Activated CD8-positive, alpha-beta T cell treated with anti-CD3 and anti-CD28 coated beads, Interleukin-2, amount 10 ng/mL, durations not matched to agents 7 days and 5 days (primary cell): ENCODE results near the gene SLC9A2. TPM values are rescaled to one million over a fixed set of nuclear protein-coding genes. Genes with fewer than 3 reads are reported as not detected.

Experiments used
- ATAC-seq: fragments of 150-1000 bp; cut with Tn5 transposase; one replicate; pipeline ENCODE4 v1.10.0; 2021; ENCODE audit warnings: moderate library complexity
- CTCF ChIA-PET: fragments of 350-600 bp; sonication (Branson Sonifier 250); formaldehyde crosslinking; loops from one replicate; lab custom pipeline; 2021; ENCODE audit warnings: antibody characterized with exemption; lab: Charles Lee
- POLR2A ChIA-PET: fragments of 350-600 bp; sonication (Branson Sonifier 250); formaldehyde crosslinking; loops from one replicate; lab custom pipeline; 2021; ENCODE audit warnings: antibody characterized with exemption; lab: Charles Lee
- DNase-seq: peaks from one replicate; pipeline ENCODE4 v3.0.0-alpha.2; 2020
- H3K27ac Mint-ChIP-seq: one replicate; pipeline ENCODE4 v1.8.0; 2021; ENCODE audit warnings: mild to moderate bottlenecking, mixed read lengths
- H3K27me3 Mint-ChIP-seq: one replicate; pipeline ENCODE4 v1.8.0; 2021; ENCODE audit warnings: low read depth, mixed read lengths
- H3K36me3 Mint-ChIP-seq: one replicate; pipeline ENCODE4 v1.8.0; 2021; ENCODE audit warnings: low read depth, mixed read lengths
- H3K4me1 Mint-ChIP-seq: one replicate; pipeline ENCODE4 v1.8.0; 2021; ENCODE audit warnings: low read depth, mixed read lengths
- H3K4me3 Mint-ChIP-seq: one replicate; pipeline ENCODE4 v1.8.0; 2021; ENCODE audit warnings: mild to moderate bottlenecking, mixed read lengths
- H3K9me3 Mint-ChIP-seq: one replicate; pipeline ENCODE4 v1.8.0; 2022; ENCODE audit warnings: mixed read lengths; ENCODE audit not compliant: insufficient read depth
- total RNA-seq, 2 experiments: library from RNA; stranded (reverse); gene quantifications; one replicate each; pipeline ENCODE4 v1.2.3, GENCODE V29; 2021

SLC9A2 gene
- total RNA-seq, 2 experiments from 2014 or later = not detected

- no peaks in the 10 kb centered on the region for H3K36me3 Mint-ChIP-seq
- DNase-seq (no peak), ATAC-seq (no peak)
- H3K9me3 Mint-ChIP-seq = no peaks in the 10 kb centered on the region
- ChIA-PET POLR2A (no interaction called here), CTCF (no interaction called here)
- H3K27me3 Mint-ChIP-seq = peaks cover 52% of the 10 kb centered on the region
- peaks cover 7% of the 10 kb centered on the region for H3K4me1 Mint-ChIP-seq
- H3K4me3 Mint-ChIP-seq = no peak overlapping the region
- H3K27ac Mint-ChIP-seq = no peak overlapping the region
Measured at GRCh38 chr2:102622646-102623045, 3.3 kb downstream of the SLC9A2 start.

- CTCF ChIA-PET = interaction anchor here (1.0 kb wide), 1 partner anchor 15 kb away, joined by 4 read pairs; no protein-coding TSS in a partner anchor
- Mint-ChIP-seq H3K36me3 (no peaks in the 10 kb centered on the region), H3K4me1 (no peaks in the 10 kb centered on the region), H3K27me3 (peaks cover 14% of the 10 kb centered on the region), H3K27ac (no peak overlapping the region), H3K4me3 (no peak overlapping the region), H3K9me3 (no peaks in the 10 kb centered on the region)
- ATAC-seq (no peak), DNase-seq (no peak)
- POLR2A ChIA-PET = no interaction called here
Measured at GRCh38 chr2:102630458-102630857, 11.1 kb downstream of the SLC9A2 start.

- POLR2A ChIA-PET = no interaction called here
- Mint-ChIP-seq H3K27ac (no peak overlapping the region), H3K27me3 (peaks cover 10% of the 10 kb centered on the region), H3K9me3 (no peaks in the 10 kb centered on the region), H3K4me3 (no peak overlapping the region), H3K4me1 (no peaks in the 10 kb centered on the region), H3K36me3 (no peaks in the 10 kb centered on the region)
- ATAC-seq (no peak), DNase-seq (no peak)
- CTCF ChIA-PET = interaction anchor here (1.5 kb wide), 1 partner anchor 17 kb away, joined by 5 read pairs; no protein-coding TSS in a partner anchor
Measured at GRCh38 chr2:102632380-102633175, 13.2 kb downstream of the SLC9A2 start.

GRCh38 chr2:102634831-102635241, 15.5 kb downstream of the SLC9A2 start:
- Mint-ChIP-seq H3K27me3 (peaks cover 14% of the 10 kb centered on the region), H3K36me3 (no peaks in the 10 kb centered on the region), H3K9me3 (no peaks in the 10 kb centered on the region), H3K4me3 (no peak overlapping the region), H3K4me1 (no peaks in the 10 kb centered on the region), H3K27ac (no peak overlapping the region)
- no peak for ATAC-seq
- CTCF ChIA-PET = no interaction called here
- POLR2A ChIA-PET = interaction anchor here (0.7 kb wide), 1 partner anchor 24 kb away, joined by 3 read pairs; no protein-coding TSS in a partner anchor
- no peak for DNase-seq

GRCh38 chr2:102635317-102635716, 16.0 kb downstream of the SLC9A2 start:
- no peaks in the 10 kb centered on the region for H3K4me1 Mint-ChIP-seq
- CTCF ChIA-PET = interaction anchor here (1.8 kb wide), 1 partner anchor 19 kb away, joined by 5 read pairs; no protein-coding TSS in a partner anchor
- no peak overlapping the region for H3K4me3 Mint-ChIP-seq
- no peak for ATAC-seq
- no peak for DNase-seq
- H3K27ac Mint-ChIP-seq = no peak overlapping the region
- H3K27me3 Mint-ChIP-seq = peaks cover 12% of the 10 kb centered on the region
- H3K9me3 Mint-ChIP-seq = no peaks in the 10 kb centered on the region
- H3K36me3 Mint-ChIP-seq = no peaks in the 10 kb centered on the region
- POLR2A ChIA-PET = no interaction called here

GRCh38 chr2:102636283-102636907, 17.0 kb downstream of the SLC9A2 start:
- Mint-ChIP-seq H3K4me1 (no peaks in the 10 kb centered on the region), H3K27ac (no peak overlapping the region), H3K9me3 (no peaks in the 10 kb centered on the region), H3K36me3 (no peaks in the 10 kb centered on the region), H3K27me3 (peaks cover 12% of the 10 kb centered on the region), H3K4me3 (no peak overlapping the region)
- POLR2A ChIA-PET = no interaction called here
- CTCF ChIA-PET = interaction anchor here (1.8 kb wide), 1 partner anchor 20 kb away, joined by 5 read pairs; no protein-coding TSS in a partner anchor
- no peak for ATAC-seq
- no peak for DNase-seq

GRCh38 chr2:102637358-102637757, 18.0 kb downstream of the SLC9A2 start:
- Mint-ChIP-seq H3K9me3 (no peaks in the 10 kb centered on the region), H3K27ac (no peak overlapping the region), H3K4me3 (no peak overlapping the region), H3K27me3 (peaks cover 14% of the 10 kb centered on the region), H3K36me3 (no peaks in the 10 kb centered on the region), H3K4me1 (no peaks in the 10 kb centered on the region)
- CTCF ChIA-PET = no interaction called here
- no peak for ATAC-seq
- POLR2A ChIA-PET = no interaction called here
- DNase-seq = no peak

GRCh38 chr2:102639429-102639828, 20.1 kb downstream of the SLC9A2 start:
- H3K27ac Mint-ChIP-seq = no peak overlapping the region
- POLR2A ChIA-PET = no interaction called here
- no peaks in the 10 kb centered on the region for H3K4me1 Mint-ChIP-seq
- H3K4me3 Mint-ChIP-seq = no peak overlapping the region
- H3K36me3 Mint-ChIP-seq = no peaks in the 10 kb centered on the region
- no peak for ATAC-seq
- H3K9me3 Mint-ChIP-seq = no peaks in the 10 kb centered on the region
- no peak for DNase-seq
- H3K27me3 Mint-ChIP-seq = peaks cover 17% of the 10 kb centered on the region
- CTCF ChIA-PET = no interaction called here

- ChIA-PET CTCF (interaction anchor here (1.4 kb wide), 1 partner anchor 39 kb away, joined by 5 read pairs; no protein-coding TSS in a partner anchor), POLR2A (no interaction called here)
- no peak for DNase-seq
- Mint-ChIP-seq H3K27ac (no peak overlapping the region), H3K4me3 (no peak overlapping the region), H3K9me3 (no peaks in the 10 kb centered on the region), H3K4me1 (peaks cover 4% of the 10 kb centered on the region), H3K27me3 (peaks cover 38% of the 10 kb centered on the region), H3K36me3 (no peaks in the 10 kb centered on the region)
- ATAC-seq = no peak
Measured at GRCh38 chr2:102652126-102652525, 32.8 kb downstream of the SLC9A2 start.

- ChIA-PET POLR2A (no interaction called here), CTCF (no interaction called here)
- Mint-ChIP-seq H3K4me1 (peaks cover 8% of the 10 kb centered on the region), H3K27me3 (peaks cover 5% of the 10 kb centered on the region), H3K9me3 (no peaks in the 10 kb centered on the region), H3K36me3 (no peaks in the 10 kb centered on the region), H3K27ac (no peak overlapping the region), H3K4me3 (no peak overlapping the region)
- ATAC-seq (no peak), DNase-seq (no peak)
Measured at GRCh38 chr2:102657770-102658169, 38.4 kb downstream of the SLC9A2 start.

GRCh38 chr2:102660070-102660469, 40.7 kb downstream of the SLC9A2 start:
- ChIA-PET CTCF (no interaction called here), POLR2A (no interaction called here)
- Mint-ChIP-seq H3K9me3 (no peaks in the 10 kb centered on the region), H3K27ac (no peak overlapping the region), H3K4me3 (no peak overlapping the region), H3K27me3 (no peaks in the 10 kb centered on the region), H3K36me3 (peaks cover 2% of the 10 kb centered on the region), H3K4me1 (peaks cover 20% of the 10 kb centered on the region)
- DNase-seq (no peak), ATAC-seq (no peak)

GRCh38 chr2:102660574-102660973, 41.2 kb downstream of the SLC9A2 start:
- Mint-ChIP-seq H3K36me3 (peaks cover 2% of the 10 kb centered on the region), H3K27me3 (no peaks in the 10 kb centered on the region), H3K9me3 (no peaks in the 10 kb centered on the region), H3K27ac (no peak overlapping the region), H3K4me3 (no peak overlapping the region), H3K4me1 (peaks cover 20% of the 10 kb centered on the region)
- DNase-seq (no peak), ATAC-seq (no peak)
- ChIA-PET CTCF (no interaction called here), POLR2A (no interaction called here)
